HepG2 (cell line): ENCODE data around the gene ENO2. TPM values are rescaled to one million over a fixed set of nuclear protein-coding genes. Genes with fewer than 3 reads are reported as not detected.

ENCODE experiments used
- ARID3A ChIP-seq: IDR thresholded peaks from 2 replicates; pipeline ENCODE4 v1.6.1; 2012; ENCODE audit warnings: low read depth, low read length, improper control_type of control experiment
- ATM ChIP-seq: fragments of 450-650 bp; IDR thresholded peaks from 2 replicates; pipeline ENCODE4 v1.7.1; 2017; ENCODE audit warnings: mild to moderate bottlenecking, borderline replicate concordance
- CAMTA2 ChIP-seq: sonication (generic); formaldehyde crosslinking; IDR thresholded peaks from 2 replicates; pipeline ENCODE4 v1.4.0; 2020; ENCODE audit warnings: mild to moderate bottlenecking, missing genetic modification reagents, borderline replicate concordance
- CREB3 ChIP-seq: sonication (generic); formaldehyde crosslinking; IDR thresholded peaks from 2 replicates; pipeline ENCODE4 v1.5.0; 2020; ENCODE audit warnings: missing genetic modification reagents
- FOXP1 ChIP-seq, 2 experiments: fragments of 450-650 bp in 1 of 2; IDR thresholded peaks; 2 replicates each; pipeline ENCODE4 v1.6.1; 2017 to 2018; ENCODE audit warnings: antibody characterized with exemption in 1 of 2
- HNF4A ChIP-seq: sonication (generic); formaldehyde crosslinking; IDR thresholded peaks from 2 replicates; pipeline ENCODE4 v1.4.0; 2020; ENCODE audit warnings: missing genetic modification reagents
- PITX1 ChIP-seq: sonication (generic); formaldehyde crosslinking; IDR thresholded peaks from 2 replicates; pipeline ENCODE4 v1.5.1; 2020; ENCODE audit warnings: mild to moderate bottlenecking, missing genetic modification reagents
- RCOR2 ChIP-seq: IDR thresholded peaks from 2 replicates; pipeline ENCODE4 v1.6.1; 2016; ENCODE audit warnings: missing biosample characterization, missing genetic modification reagents
- SOX13 ChIP-seq, 3 experiments: fragments of 450-650 bp in 1 of 3; sonication (generic) in 1 of 3; formaldehyde crosslinking in 1 of 3; IDR thresholded peaks in 2 of 3; conservative IDR thresholded peaks in 1 of 3; 2 replicates each; pipeline versions ENCODE4 v1.5.0 to v1.6.1; 2016 to 2020; ENCODE audit warnings: antibody characterized with exemption in 1 of 3, mild to moderate bottlenecking in 1 of 3, missing compliant biosample characterization in 1 of 3, missing genetic modification reagents in 1 of 3, moderate library complexity in 1 of 3
- SRSF9 ChIP-seq: fragments of 200-400 bp; formaldehyde crosslinking; IDR thresholded peaks from 2 replicates; pipeline ENCODE4 v1.6.1; 2018; ENCODE audit warnings: borderline replicate concordance, mild to moderate bottlenecking, low read depth, low read length; ENCODE audit not compliant: insufficient read depth, poor library complexity, severe bottlenecking
- TCF7L2 ChIP-seq: IDR thresholded peaks from 2 replicates; pipeline ENCODE4 v1.6.1; 2011; ENCODE audit warnings: mild to moderate bottlenecking, low read depth, low read length, moderate library complexity
- U2AF2 ChIP-seq: fragments of 200-400 bp; formaldehyde crosslinking; IDR thresholded peaks from 2 replicates; pipeline ENCODE4 v1.6.1; 2017; ENCODE audit warnings: low read depth, mild to moderate bottlenecking, low read length
- ZFY ChIP-seq: sonication (generic); formaldehyde crosslinking; IDR thresholded peaks from 2 replicates; pipeline ENCODE4 v1.4.0; 2020; ENCODE audit warnings: missing genetic modification reagents
- ZKSCAN8 ChIP-seq: IDR thresholded peaks from 2 replicates; pipeline ENCODE4 v1.6.1; 2016; ENCODE audit warnings: borderline replicate concordance, missing genetic modification reagents, missing compliant biosample characterization
- ZNF530 ChIP-seq: sonication (generic); formaldehyde crosslinking; IDR thresholded peaks from 2 replicates; pipeline ENCODE4 v1.5.0; 2020; ENCODE audit warnings: low read depth, mild to moderate bottlenecking, missing genetic modification reagents
- ZNF546 ChIP-seq: sonication (generic); formaldehyde crosslinking; conservative IDR thresholded peaks from 2 replicates; pipeline ENCODE4 v1.8.1; 2023; ENCODE audit warnings: mild to moderate bottlenecking, missing genetic modification reagents
- ZNF615 ChIP-seq: sonication (generic); formaldehyde crosslinking; IDR thresholded peaks from 2 replicates; pipeline ENCODE4 v1.5.0; 2020; ENCODE audit warnings: mild to moderate bottlenecking, missing genetic modification reagents, borderline replicate concordance
- ZNF781 ChIP-seq: sonication (generic); formaldehyde crosslinking; IDR thresholded peaks from 2 replicates; pipeline ENCODE4 v1.5.1; 2020; ENCODE audit warnings: borderline replicate concordance, mild to moderate bottlenecking, missing genetic modification reagents; ENCODE audit errors: not compliant biosample characterization
- ZNF788 ChIP-seq: sonication (generic); formaldehyde crosslinking; IDR thresholded peaks from 2 replicates; pipeline ENCODE4 v1.5.0; 2020; ENCODE audit warnings: mild to moderate bottlenecking, missing genetic modification reagents, borderline replicate concordance
- polyA plus RNA-seq, 8 experiments: library from polyadenylated mRNA; depleted of rRNA in 3 of 8; stranded (reverse) in 7 of 8; unstranded in 1 of 8; fragments of >200 nt; fragmentation: Illumina TruSeq in 4 of 8; extraction: Trizol in 4 of 8; gene quantifications; 2 replicates each; pipeline versions ENCODE4 v1.2.1 to v1.2.3, GENCODE V29; 2011 to 2016; ENCODE audit warnings: low read depth in 4 of 8, missing spikeins in 1 of 8, mixed read lengths in 1 of 8; ENCODE audit not compliant: insufficient read depth in 1 of 8
- total RNA-seq, 5 experiments: library from RNA; depleted of rRNA; stranded (reverse); fragments of >200 nt; fragmentation: Illumina TruSeq; extraction: Trizol; gene quantifications; 2 replicates each; pipeline ENCODE4 v1.2.3, GENCODE V29; 2016; ENCODE audit warnings: low read depth in 1 of 5
- TF ChIP-seq, protein P1 (sequence below): sonication (generic); formaldehyde crosslinking; IDR thresholded peaks from 2 replicates; pipeline ENCODE4 v1.5.0; 2020; ENCODE audit warnings: missing genetic modification reagents
- TF ChIP-seq, protein P2 (sequence below): fragments of 450-650 bp; IDR thresholded peaks from 2 replicates; pipeline ENCODE4 v1.6.1; 2017; ENCODE audit warnings: mild to moderate bottlenecking

Gene ENO2
- total and polyA plus RNA-seq, 2 of the 13 experiments (the other 11 are each of a cell fraction or from before 2014, with no cell fraction given): 19.3 to 136 TPM

DNA sequence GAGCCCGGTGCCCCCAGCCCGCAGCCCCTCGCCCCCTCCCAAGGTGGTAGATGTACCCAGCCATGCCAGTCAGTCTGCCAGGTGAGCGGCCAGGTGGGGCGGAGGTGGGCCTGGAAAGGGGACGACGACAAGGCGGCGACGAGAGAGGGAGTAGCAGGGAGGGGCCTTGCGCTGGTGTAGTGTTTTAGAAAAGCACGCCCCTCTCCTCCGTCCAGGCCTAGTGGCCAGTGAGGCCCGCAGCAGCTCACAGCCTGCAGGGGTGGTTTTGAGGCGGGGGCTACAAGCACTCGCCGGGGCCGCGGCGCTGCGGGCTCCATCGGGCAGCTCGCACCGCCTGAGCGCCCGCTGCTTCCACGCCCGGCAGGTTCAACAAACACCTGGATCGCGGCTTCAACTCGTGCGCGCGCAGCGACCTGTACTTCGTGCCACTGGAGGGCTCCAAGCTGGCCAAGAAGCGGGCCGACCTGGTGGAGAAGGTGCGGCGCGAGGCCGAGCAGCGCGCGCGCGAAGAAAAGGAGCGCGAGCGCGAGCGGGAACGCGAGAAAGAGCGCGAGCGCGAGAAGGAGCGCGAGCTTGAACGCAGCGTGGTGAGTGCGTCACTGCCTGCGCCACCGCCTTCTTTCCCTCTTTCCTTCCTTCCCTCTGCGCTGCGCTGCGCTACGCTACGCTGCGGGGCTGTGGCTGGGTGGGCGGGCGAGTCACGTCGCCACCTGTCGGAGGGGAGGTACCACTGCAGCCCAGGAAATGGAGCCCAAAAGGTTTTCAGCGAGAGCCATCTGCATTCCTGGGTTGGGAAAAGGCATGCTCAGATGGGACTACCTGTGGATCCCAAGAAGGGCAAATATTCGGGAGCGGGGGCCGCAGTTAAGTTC lies 23.3 kb downstream of the ENO2 start (continued):
- TF ChIP-seq ZFY (CRISPR knock-in tag) (peak; percentile 86), ZNF546 (no peak; the same call in 1 of the 2 replicates), PITX1 (CRISPR knock-in tag) (peak; percentile 54; the same call in 1 of the 2 replicates), SOX13 (IDR thresholded peaks at IDR 0.05) (no peak), SOX13 (CRISPR knock-in tag; conservative IDR thresholded peaks at IDR 0.05 in 1 of 2, IDR thresholded peaks at IDR 0.05 in 1 of 2) (peak in 1 of 2 experiments; percentile 72; a peak in 2 of 4 replicates), ZNF781 (no peak), TCF7L2 (no peak), SRSF9 (no peak), ZNF615 (CRISPR knock-in tag) (no peak), CREB3 (CRISPR knock-in tag) (no peak), CAMTA2 (CRISPR knock-in tag) (no peak), ARID3A (no peak), HNF4A (CRISPR knock-in tag) (no peak), RCOR2 (no peak), FOXP1 (IDR thresholded peaks at IDR 0.05) (no peak), FOXP1 (CRISPR knock-in tag; IDR thresholded peaks at IDR 0.05) (no peak), ZKSCAN8 (CRISPR knock-in tag) (peak; percentile 23; the same call in 1 of the 2 replicates), ATM (no peak), ZNF530 (CRISPR knock-in tag) (no peak), ZNF788 (peak; percentile 95; the same call in 1 of the 2 replicates), U2AF2 (no peak)
- TF ChIP-seq, protein P1, sequence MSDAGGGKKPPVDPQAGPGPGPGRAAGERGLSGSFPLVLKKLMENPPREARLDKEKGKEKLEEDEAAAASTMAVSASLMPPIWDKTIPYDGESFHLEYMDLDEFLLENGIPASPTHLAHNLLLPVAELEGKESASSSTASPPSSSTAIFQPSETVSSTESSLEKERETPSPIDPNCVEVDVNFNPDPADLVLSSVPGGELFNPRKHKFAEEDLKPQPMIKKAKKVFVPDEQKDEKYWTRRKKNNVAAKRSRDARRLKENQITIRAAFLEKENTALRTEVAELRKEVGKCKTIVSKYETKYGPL: no peak; the same call in 1 of the 2 replicates
- TF ChIP-seq, protein P2, sequence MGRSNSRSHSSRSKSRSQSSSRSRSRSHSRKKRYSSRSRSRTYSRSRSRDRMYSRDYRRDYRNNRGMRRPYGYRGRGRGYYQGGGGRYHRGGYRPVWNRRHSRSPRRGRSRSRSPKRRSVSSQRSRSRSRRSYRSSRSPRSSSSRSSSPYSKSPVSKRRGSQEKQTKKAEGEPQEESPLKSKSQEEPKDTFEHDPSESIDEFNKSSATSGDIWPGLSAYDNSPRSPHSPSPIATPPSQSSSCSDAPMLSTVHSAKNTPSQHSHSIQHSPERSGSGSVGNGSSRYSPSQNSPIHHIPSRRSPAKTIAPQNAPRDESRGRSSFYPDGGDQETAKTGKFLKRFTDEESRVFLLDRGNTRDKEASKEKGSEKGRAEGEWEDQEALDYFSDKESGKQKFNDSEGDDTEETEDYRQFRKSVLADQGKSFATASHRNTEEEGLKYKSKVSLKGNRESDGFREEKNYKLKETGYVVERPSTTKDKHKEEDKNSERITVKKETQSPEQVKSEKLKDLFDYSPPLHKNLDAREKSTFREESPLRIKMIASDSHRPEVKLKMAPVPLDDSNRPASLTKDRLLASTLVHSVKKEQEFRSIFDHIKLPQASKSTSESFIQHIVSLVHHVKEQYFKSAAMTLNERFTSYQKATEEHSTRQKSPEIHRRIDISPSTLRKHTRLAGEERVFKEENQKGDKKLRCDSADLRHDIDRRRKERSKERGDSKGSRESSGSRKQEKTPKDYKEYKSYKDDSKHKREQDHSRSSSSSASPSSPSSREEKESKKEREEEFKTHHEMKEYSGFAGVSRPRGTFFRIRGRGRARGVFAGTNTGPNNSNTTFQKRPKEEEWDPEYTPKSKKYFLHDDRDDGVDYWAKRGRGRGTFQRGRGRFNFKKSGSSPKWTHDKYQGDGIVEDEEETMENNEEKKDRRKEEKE: no peak
